Pulmonary artery endothelial cell (primary cell): ENCODE measurements around the gene NSUN6. TPM values are rescaled to one million over a fixed set of nuclear protein-coding genes. Genes with fewer than 3 reads are reported as not detected.

Experiments used
- DNase-seq: peaks from one replicate; pipeline ENCODE4 v3.0.0-alpha.2; 2011; ENCODE audit warnings: low read depth, low spot score
- total RNA-seq: library from RNA; depleted of rRNA; stranded (reverse); fragments of >200 nt; gene quantifications from 2 replicates; pipeline ENCODE4 v1.2.3, GENCODE V29; 2014

Gene NSUN6
- 6.1 and 9.6 TPM in 2 replicates for total RNA-seq

DNA sequence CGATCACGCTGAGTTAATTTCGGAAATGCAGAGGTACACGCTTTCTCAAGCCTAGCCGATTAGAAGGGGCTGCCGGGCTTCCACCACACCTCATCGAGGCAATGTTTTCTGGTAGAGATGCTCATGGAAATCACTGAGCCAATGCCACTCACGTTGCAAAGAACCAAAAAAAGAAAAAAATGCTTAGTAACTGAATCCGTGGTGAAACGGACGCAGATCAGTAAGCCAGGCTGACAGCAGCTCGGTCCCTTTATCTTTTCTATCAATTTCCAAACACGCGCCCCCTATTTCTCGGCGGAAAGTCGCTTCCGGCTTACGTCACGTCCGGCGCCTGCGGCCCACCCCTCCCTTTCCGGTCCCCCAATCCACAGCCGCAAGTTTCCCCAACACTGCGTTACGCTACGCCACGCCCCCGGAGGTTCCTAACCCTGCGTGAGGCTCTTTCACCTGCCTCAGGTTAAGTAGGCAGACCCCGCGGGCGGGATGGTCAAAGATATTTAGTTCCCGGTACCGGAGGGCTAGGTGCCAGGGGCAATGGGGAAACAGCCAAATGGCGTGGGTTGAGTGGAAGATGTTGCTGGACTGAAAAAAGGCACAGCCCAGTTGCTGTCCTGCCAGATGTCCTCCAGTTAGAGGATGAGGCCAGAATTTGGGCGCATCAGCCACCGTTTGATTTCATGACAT lies at the start of gene NSUN6:
TSS of gene NSUN6 (minus strand) at position 264 of the 684 bp plus-strand sequence. CDS start 384 bp downstream, outside the sequence.
- DNase-seq: no peak

DNA sequence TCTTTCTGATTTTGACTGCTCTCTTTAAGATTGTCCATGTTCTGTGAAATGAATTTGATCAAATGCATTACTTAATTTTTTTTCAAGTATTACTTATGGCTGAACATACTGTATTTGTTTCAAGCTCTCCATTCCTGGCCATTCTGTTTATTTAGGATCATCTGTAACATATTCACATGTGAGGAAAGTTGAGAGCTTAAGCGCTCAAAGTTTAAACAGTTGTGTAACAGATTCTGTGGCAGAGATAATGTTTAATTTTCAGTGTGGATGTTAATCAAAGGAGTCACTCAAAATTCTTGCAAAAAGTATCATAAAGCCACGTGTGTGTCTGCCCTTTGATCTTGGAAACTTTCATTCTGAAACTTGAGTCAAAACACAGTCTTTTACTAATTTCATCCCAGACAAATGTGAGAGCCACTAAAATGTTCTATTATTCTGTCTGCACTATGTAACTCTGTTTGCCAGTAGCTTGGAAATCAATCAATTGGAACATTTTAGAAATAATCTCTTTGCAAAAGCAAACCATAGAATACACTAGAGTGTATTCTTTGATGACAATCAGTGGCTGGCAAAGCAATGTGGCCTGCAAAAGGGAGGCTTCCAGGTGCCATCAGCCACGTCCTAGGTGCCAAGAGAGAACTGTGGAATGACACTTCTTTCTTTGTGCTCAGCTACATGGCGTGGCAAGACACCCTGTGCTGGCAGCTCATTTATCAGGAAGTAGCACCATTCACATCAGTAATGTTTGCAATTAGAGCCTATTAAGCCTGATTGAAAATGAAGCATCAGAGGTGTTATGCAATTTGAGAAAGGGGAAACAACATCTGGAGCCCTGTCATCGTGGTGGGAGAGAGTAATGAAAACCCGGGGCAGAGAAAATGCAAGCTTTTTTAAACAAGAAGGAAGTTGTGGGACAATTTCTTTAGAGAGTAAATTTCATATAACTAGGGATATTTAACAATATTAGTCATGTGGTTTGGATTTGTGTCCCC lies 48.8 kb upstream of the NSUN6 start:
- no peak for DNase-seq

DNA sequence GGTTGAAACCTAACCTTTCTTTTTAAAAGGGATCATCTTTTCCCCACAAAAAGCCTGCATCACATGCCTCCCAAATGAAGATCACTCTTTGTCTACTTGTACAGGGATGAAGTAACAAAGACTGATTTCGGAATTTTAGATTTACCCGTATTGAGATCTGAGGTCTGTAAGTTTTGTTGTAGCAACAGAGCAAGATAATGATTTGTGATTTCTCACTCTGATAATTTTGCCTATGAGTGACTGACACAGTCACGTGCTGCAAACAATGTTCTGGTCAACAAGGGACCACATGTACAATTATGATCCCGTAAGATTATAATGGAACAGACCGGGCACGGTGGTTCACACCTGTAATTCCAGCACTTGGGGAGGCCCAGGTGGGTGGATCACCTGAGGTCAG lies 39.2 kb upstream of the NSUN6 start:
- no peak for DNase-seq

DNA sequence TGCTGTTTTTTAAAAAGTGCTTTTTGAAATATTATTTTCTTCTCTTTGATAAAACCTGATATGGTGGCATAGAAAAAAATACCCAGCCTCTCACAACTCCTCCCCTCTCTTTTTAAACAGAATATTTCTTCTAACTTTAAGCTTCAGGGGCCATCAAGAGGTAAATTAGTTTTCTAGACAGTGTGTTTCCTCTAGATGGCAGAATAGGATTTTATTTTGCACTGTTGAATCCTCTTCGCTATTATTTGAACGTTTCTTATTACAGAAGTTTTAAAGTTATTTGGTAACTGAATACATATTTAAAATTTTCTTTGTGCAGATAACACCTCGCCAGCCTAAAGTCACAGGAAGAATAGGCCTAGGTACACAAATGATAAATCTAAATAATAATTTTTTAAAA lies 38.1 kb upstream of the NSUN6 start:
- no peak for DNase-seq

GRCh38 chr10:18687706-18688105 lies 36.3 kb upstream of the NSUN6 start:
- DNase-seq: no peak

DNA sequence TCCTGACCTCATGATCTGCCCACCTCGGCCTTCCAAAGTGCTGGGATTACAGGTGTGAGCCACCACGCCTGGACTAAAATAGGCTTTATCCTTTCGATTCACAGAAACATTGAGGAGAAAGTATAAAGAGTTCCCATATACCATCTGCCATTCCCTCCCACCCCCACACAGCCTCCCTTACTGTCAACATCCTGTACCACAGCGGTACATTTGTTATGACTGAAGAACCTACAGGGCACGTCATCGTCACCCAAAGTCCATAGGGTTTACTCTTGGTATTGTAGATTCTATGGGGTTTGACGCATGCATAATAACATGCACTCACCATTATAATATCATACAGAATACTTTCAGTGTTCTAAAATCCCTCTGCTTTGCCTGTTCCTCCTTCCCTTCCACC lies 35.8 kb upstream of the NSUN6 start:
- no peak for DNase-seq

- DNase-seq: no peak
These were observed 34.2 kb upstream of the NSUN6 start for GRCh38 chr10:18685555-18685954.

DNA sequence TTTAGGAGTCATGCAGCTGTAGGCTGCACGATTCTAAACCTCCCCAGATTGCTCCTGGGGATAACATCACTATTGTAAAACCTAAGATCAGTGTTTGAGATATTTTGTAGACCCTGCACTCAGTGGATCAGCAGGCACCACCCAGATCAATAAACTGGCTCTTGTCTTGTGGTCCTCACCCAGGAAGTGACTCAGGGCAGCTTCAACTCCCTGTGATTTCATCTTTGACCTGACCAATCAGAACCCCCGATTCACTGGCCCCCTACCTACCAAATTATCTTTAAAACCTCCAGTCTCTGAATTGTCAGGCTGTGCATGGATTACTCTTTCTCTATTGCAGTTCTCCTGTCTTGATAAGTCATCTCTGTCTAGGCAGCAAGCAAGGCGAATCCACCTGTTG lies 33.6 kb upstream of the NSUN6 start:
- DNase-seq: no peak

DNA sequence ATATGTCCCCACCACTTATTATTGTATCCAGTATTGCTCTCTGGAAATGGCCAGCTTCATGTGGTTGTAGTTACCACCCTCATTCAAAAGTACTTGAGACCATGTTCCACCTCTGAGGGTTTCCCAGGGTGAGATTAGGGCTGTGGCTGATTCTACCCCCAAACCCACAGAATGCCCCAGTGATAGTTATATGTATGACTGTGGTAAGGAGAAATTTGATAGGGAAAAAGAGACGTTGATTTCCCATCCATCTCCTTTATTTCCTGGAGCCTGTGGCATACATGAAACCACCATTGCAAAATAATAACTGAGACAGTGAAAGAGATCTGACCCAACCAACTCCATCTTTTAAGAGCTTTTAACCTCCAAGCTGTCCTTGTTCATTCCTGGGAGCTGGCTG lies 33.0 kb upstream of the NSUN6 start:
- no peak for DNase-seq

DNA sequence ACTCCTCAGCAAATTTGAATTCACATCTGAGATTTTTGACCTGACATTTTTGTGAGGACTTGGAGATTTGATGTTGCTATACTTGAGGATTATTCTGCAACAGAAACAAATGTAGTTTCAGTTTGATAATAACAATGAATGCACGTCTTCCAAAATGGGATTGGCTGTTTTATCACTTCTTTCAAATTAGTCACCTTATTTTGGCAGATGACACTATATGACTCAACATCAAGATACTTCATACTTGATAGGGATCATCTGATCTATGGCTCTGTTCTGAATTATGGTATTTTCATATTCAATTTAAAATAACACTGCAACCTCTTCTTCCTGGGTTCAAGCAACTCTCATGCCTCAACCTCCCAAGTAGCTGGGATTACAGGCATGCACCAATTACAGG lies 32.0 kb upstream of the NSUN6 start:
- DNase-seq: no peak

GRCh38 chr10:18681971-18682411 lies 30.6 kb upstream of the NSUN6 start:
- no peak for DNase-seq

DNA sequence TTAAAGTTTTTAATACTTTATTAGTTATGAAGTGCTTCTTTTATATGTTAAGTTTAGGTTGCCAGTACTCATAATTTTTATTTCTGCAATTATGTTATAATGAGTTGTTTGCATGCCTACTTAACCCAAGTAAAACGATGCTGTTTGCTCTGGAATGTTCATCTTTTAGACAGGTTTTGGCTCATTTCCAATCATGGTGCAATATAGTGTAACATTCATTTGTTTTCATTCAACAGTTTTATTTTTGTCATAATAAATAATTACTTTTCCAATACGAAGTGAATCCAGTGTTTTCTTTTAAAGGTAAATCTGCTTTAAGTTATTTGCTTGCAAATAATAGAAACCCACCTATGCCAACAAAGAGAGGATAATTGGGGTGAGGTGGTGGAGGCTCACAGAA lies 30.0 kb upstream of the NSUN6 start:
- no peak for DNase-seq

- no peak for DNase-seq
These were observed 29.4 kb upstream of the NSUN6 start for GRCh38 chr10:18680754-18681153.

GRCh38 chr10:18675086-18675801 lies 23.9 kb upstream of the NSUN6 start:
- no peak for DNase-seq

GRCh38 chr10:18668026-18668425 lies 16.6 kb upstream of the NSUN6 start:
- no peak for DNase-seq

- DNase-seq: no peak
These were observed 15.4 kb upstream of the NSUN6 start for GRCh38 chr10:18666810-18667209.

- no peak for DNase-seq
These were observed 14.6 kb upstream of the NSUN6 start for GRCh38 chr10:18665815-18666558.

- no peak for DNase-seq
These were observed 13.6 kb upstream of the NSUN6 start for GRCh38 chr10:18664841-18665478.

- DNase-seq: no peak
These were observed 9.5 kb upstream of the NSUN6 start for GRCh38 chr10:18660816-18661431.
